Measurements from ENCODE around the gene ZNF835. TPM values are rescaled to one million over a fixed set of nuclear protein-coding genes. Genes with fewer than 3 reads are reported as not detected.

The ZNF835 gene
- total and polyA plus RNA-seq, 2 experiments from 2014 or later, result 0.32 to 1.7 TPM

GRCh38 chr19:56712611-56713276 lies 41.2 kb upstream of the ZNF835 start (continued):
- TF ChIP-seq STAT1 (IDR thresholded peaks at IDR 0.05; ENCODE audit: unreplicated experiment) (no peak), EZH2 (IDR thresholded peaks at IDR 0.05; ENCODE audit: low read depth, unreplicated experiment) (no peak), CREB1 (CRISPR knock-in tag; IDR thresholded peaks at IDR 0.05; ENCODE audit: low read depth) (no peak), JUNB (IDR thresholded peaks at IDR 0.05; ENCODE audit: unreplicated experiment) (no peak), POLR2AphosphoS5 (IDR thresholded peaks at IDR 0.05; ENCODE audit: low read depth) (no peak), ETS1 (IDR thresholded peaks at IDR 0.05) (no peak)
- TF ChIP-seq, protein P1, sequence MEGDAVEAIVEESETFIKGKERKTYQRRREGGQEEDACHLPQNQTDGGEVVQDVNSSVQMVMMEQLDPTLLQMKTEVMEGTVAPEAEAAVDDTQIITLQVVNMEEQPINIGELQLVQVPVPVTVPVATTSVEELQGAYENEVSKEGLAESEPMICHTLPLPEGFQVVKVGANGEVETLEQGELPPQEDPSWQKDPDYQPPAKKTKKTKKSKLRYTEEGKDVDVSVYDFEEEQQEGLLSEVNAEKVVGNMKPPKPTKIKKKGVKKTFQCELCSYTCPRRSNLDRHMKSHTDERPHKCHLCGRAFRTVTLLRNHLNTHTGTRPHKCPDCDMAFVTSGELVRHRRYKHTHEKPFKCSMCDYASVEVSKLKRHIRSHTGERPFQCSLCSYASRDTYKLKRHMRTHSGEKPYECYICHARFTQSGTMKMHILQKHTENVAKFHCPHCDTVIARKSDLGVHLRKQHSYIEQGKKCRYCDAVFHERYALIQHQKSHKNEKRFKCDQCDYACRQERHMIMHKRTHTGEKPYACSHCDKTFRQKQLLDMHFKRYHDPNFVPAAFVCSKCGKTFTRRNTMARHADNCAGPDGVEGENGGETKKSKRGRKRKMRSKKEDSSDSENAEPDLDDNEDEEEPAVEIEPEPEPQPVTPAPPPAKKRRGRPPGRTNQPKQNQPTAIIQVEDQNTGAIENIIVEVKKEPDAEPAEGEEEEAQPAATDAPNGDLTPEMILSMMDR (conservative IDR thresholded peaks at IDR 0.05; ENCODE audit: low read depth in 2 of 2), result no peak

DNA sequence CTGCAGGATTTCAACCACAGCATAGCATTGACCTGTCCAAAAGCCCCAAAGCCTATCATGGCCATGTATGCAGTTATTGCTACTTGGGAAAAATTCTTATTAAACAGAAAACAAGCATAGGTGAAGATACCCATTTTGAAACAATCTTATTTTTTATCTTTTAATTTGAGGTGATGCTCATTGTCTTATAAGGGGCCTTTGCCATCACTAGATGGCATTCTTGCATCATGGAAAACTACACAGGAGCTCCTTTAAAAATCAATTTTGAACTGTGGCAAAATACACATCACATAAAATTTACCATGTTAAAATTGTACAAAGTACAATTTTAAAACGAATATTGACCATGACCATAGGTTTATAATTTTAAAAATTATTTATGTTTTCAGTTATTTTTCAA lies 38.9 kb upstream of the ZNF835 start:
- no peak overlapping the region for H3K4me3 Mint-ChIP-seq
- H3K36me3 Mint-ChIP-seq (ENCODE audit: low read depth), result peaks cover 35% of the 10 kb centered on the region
- no peaks in the 10 kb centered on the region for H4K20me1 ChIP-seq (replicated peaks; ENCODE audit: insufficient read depth)
- no peak overlapping the region for H3K27ac ChIP-seq (ENCODE audit: low read depth)
- no peak overlapping the region for H3K27ac Mint-ChIP-seq
- H3K4me1 ChIP-seq (ENCODE audit: insufficient read depth), result no peaks in the 10 kb centered on the region
- no peak for ATAC-seq
- H3K4me1 Mint-ChIP-seq, result no peaks in the 10 kb centered on the region
- no peaks in the 10 kb centered on the region for H3K27me3 Mint-ChIP-seq (ENCODE audit: insufficient read depth, low read depth, poor library complexity)
- no peak overlapping the region for H2AFZ ChIP-seq
- no peaks in the 10 kb centered on the region for H3F3A ChIP-seq (replicated peaks; ENCODE audit: low read depth)
- no peak for DNase-seq (ENCODE audit: low spot score)
- peaks cover 87% of the 10 kb centered on the region for H3K9me3 Mint-ChIP-seq
- H3K4me2 ChIP-seq, result no peak overlapping the region
- H3K27me3 ChIP-seq (ENCODE audit: insufficient read depth), result no peaks in the 10 kb centered on the region
- no peak overlapping the region for H3K4me3 ChIP-seq
- H3K79me2 ChIP-seq (replicated peaks; ENCODE audit: insufficient read depth), result no peaks in the 10 kb centered on the region
- H3K9me2 ChIP-seq (ENCODE audit: insufficient read depth), result no peaks in the 10 kb centered on the region
- no peaks in the 10 kb centered on the region; the same call in 1 of the 2 replicates for H3K36me3 ChIP-seq (ENCODE audit: insufficient read depth)
- no peak for TF ChIP-seq ZNF462 (CRISPR knock-in tag; IDR thresholded peaks at IDR 0.05)
- no peak for TF ChIP-seq EZH2phosphoT487 (IDR thresholded peaks at IDR 0.05; ENCODE audit: unreplicated experiment)
- TF ChIP-seq NANOG (IDR thresholded peaks at IDR 0.05; ENCODE audit: borderline replicate concordance), result no peak
- TF ChIP-seq ZNF114 (CRISPR knock-in tag; IDR thresholded peaks at IDR 0.05), result no peak
- no peak for TF ChIP-seq POLR2AphosphoS5 (IDR thresholded peaks at IDR 0.05; ENCODE audit: low read depth)
- TF ChIP-seq ETS1 (IDR thresholded peaks at IDR 0.05), result no peak
- TF ChIP-seq EZH2 (IDR thresholded peaks at IDR 0.05; ENCODE audit: low read depth, unreplicated experiment), result no peak
